ENCODE measurements around the gene GUCD1. TPM values are rescaled to one million over a fixed set of nuclear protein-coding genes. Genes with fewer than 3 reads are reported as not detected.

GUCD1 gene
- total RNA-seq, 3 donors from 2014 or later (not counting 1 experiment from before 2014, with no cell fraction given), result 76.9 to 102 (median 94.9) TPM

- H3K4me1 Mint-ChIP-seq, result peaks cover 0 to 6% of the 10 kb centered on the region in 2 donors
- H3K9me3 ChIP-seq (ENCODE audit: control insufficient read depth, insufficient read depth, low read length), result no peaks in the 10 kb centered on the region
- no peaks in the 10 kb centered on the region for H3K36me3 Mint-ChIP-seq
- no peak for DNase-seq
- H3K9me3 Mint-ChIP-seq, result no peaks in the 10 kb centered on the region
- WGBS (ENCODE audit: insufficient coverage), result 93% methylated on average over 6 of the region's 6 CpGs
- no peak overlapping the region for H3K27ac Mint-ChIP-seq
- no peak overlapping the region for H3K4me3 Mint-ChIP-seq
- intact Hi-C loops (cut with micrococcal nuclease), result no loop called here
- H3K4me1 ChIP-seq (ENCODE audit: control insufficient read depth, insufficient read depth, low read length), result peaks cover 15% of the 10 kb centered on the region
- H3K27ac ChIP-seq (ENCODE audit: low read length), result no peak overlapping the region
- TF ChIP-seq CTCF (IDR thresholded peaks at IDR 0.05), result no peak
- ATAC-seq, result no peak
- H3K27me3 Mint-ChIP-seq (ENCODE audit: low read depth in 2 of 2), result peaks cover 0 to 2% of the 10 kb centered on the region in 2 donors
- no peak overlapping the region for H3K4me3 ChIP-seq (ENCODE audit: low read length)
- peaks cover 2% of the 10 kb centered on the region for H3K36me3 ChIP-seq (ENCODE audit: control insufficient read depth, insufficient read depth, low read length)
- H3K27me3 ChIP-seq (ENCODE audit: control insufficient read depth, insufficient read depth, low read length), result peaks cover 3% of the 10 kb centered on the region
Measured at GRCh38 chr22:24591286-24591830, 36.4 kb upstream of the GUCD1 start.

DNA sequence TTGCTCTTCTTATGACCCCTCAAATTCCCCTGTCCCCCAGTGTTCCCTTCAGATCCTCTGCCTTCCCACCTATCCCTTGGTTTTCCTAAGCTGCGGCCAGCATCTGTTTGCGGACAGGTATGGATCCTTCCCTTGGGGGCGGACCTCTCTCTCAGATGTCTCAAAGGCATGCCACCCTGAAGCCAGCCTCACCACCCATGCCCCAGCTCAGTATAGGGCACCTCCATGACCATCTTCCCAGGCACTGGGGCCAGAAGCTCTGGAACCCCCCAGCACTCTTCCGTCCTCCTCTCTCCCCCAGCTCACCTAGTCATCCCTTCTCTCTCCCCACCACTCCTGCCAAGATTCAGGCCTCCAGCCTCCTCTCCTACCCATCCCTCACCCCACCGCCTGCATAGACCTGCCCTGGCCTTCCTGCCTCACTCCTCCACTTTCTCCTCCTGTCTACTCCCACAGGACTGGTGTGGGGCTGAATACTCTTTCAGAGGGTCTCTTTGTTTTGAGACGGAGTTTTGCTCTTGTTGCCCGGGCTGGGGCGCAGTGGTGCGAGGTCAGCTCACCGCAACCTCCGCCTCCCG is 35.7 kb upstream of the GUCD1 start:
- intact Hi-C loops (cut with micrococcal nuclease), result no loop called here
- peaks cover 2% of the 10 kb centered on the region for H3K36me3 ChIP-seq (ENCODE audit: control insufficient read depth, insufficient read depth, low read length)
- no peak overlapping the region for H3K27ac ChIP-seq (ENCODE audit: low read length)
- Mint-ChIP-seq H3K4me1 (peaks cover 0 to 6% of the 10 kb centered on the region in 2 donors), H3K27ac (no peak overlapping the region), H3K36me3 (no peaks in the 10 kb centered on the region), H3K4me3 (no peak overlapping the region), H3K27me3 (ENCODE audit: low read depth in 2 of 2) (peaks cover 0 to 2% of the 10 kb centered on the region in 2 donors), H3K9me3 (no peaks in the 10 kb centered on the region)
- no peak overlapping the region for H3K4me3 ChIP-seq (ENCODE audit: low read length)
- no peak for ATAC-seq
- peaks cover 15% of the 10 kb centered on the region for H3K4me1 ChIP-seq (ENCODE audit: control insufficient read depth, insufficient read depth, low read length)
- 96% methylated on average over 12 of the region's 12 CpGs for WGBS (ENCODE audit: insufficient coverage)
- DNase-seq, result no peak
- peaks cover 3% of the 10 kb centered on the region for H3K27me3 ChIP-seq (ENCODE audit: control insufficient read depth, insufficient read depth, low read length)
- H3K9me3 ChIP-seq (ENCODE audit: control insufficient read depth, insufficient read depth, low read length), result no peaks in the 10 kb centered on the region
- TF ChIP-seq CTCF (IDR thresholded peaks at IDR 0.05), result no peak

DNA sequence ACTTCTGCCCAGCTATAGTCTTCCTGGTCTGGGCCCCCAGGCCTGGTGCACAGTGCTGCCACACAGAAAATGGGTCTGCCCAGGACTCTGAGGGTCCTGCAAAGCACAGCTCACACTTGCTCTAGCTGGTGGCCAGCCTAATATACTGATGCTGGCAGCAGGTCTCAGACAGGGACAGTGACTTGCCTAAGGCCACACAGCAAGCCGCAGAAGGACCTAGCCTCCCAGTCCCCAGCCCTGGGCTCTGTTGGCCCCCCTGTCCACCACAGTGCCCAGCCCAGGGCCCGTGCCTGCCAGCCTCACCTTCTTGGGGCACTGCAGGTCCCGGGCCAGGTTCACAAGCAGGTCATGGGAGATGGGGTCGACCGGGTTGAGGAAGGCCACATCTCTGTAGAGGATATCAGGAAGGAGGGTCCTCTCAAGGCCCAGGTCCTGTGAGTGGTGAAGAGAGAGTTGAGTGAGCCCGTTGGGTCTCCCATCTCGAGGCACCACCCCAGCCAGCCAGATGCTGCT is 34.6 kb upstream of the GUCD1 start:
- Histone ChIP-seq H3K9me3 (ENCODE audit: control insufficient read depth, insufficient read depth, low read length) (no peaks in the 10 kb centered on the region), H3K4me1 (ENCODE audit: control insufficient read depth, insufficient read depth, low read length) (peaks cover 15% of the 10 kb centered on the region), H3K27me3 (ENCODE audit: control insufficient read depth, insufficient read depth, low read length) (peaks cover 3% of the 10 kb centered on the region), H3K4me3 (ENCODE audit: low read length) (no peak overlapping the region), H3K27ac (ENCODE audit: low read length) (no peak overlapping the region), H3K36me3 (ENCODE audit: control insufficient read depth, insufficient read depth, low read length) (peaks cover 2% of the 10 kb centered on the region)
- intact Hi-C loops (cut with micrococcal nuclease), result no loop called here
- DNase-seq, result no peak
- Mint-ChIP-seq H3K27me3 (ENCODE audit: low read depth in 2 of 2) (peaks cover 0 to 2% of the 10 kb centered on the region in 2 donors), H3K4me1 (peaks cover 0 to 6% of the 10 kb centered on the region in 2 donors), H3K4me3 (no peak overlapping the region), H3K27ac (no peak overlapping the region), H3K36me3 (no peaks in the 10 kb centered on the region), H3K9me3 (no peaks in the 10 kb centered on the region)
- 88% methylated on average over 7 of the region's 7 CpGs for WGBS (ENCODE audit: insufficient coverage)
- no peak for ATAC-seq
- TF ChIP-seq CTCF (IDR thresholded peaks at IDR 0.05), result no peak

All from natural killer cell (primary cell).